ENCODE data around the gene TTPAL. TPM values are rescaled to one million over a fixed set of nuclear protein-coding genes. Genes with fewer than 3 reads are reported as not detected.
A peak's percentile ranks its signal among the peaks of the same experiment; 100 is the strongest.

TTPAL gene
- total RNA-seq, 4 donors from 2014 or later, result 7.9 to 13.0 (median 11.6) TPM

DNA sequence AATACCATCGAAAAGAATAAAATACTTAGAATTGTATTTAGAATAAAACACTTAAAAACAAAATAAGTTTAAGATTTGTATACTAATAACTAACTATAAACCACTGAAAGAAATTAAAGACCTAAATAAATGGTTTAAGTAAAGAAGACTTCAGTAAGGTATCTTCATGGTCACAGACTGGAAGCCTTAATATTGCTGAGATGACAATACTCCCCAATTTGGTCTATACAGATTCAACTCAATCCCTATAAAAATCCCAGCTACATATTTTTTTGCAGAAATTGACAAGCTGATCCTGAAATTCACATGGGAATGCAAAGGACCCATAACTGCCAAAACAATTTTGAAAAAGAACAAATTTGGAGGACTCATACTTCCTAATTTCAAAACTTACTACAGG lies 27.3 kb downstream of the TTPAL start:
- H3K4me3 ChIP-seq, result no peak overlapping the region
- no peaks in the 10 kb centered on the region for H3K27me3 ChIP-seq
- H3K9me3 ChIP-seq, result no peaks in the 10 kb centered on the region
- 100% methylated on average over 1 of the region's 1 CpG for WGBS, 2 donors
- peaks cover 22 to 100% (median 52%) of the 10 kb centered on the region in 3 donors for H3K36me3 ChIP-seq
- DNase-seq, result no peak
- no peak overlapping the region for H3K27ac ChIP-seq
- TF ChIP-seq, protein P1, sequence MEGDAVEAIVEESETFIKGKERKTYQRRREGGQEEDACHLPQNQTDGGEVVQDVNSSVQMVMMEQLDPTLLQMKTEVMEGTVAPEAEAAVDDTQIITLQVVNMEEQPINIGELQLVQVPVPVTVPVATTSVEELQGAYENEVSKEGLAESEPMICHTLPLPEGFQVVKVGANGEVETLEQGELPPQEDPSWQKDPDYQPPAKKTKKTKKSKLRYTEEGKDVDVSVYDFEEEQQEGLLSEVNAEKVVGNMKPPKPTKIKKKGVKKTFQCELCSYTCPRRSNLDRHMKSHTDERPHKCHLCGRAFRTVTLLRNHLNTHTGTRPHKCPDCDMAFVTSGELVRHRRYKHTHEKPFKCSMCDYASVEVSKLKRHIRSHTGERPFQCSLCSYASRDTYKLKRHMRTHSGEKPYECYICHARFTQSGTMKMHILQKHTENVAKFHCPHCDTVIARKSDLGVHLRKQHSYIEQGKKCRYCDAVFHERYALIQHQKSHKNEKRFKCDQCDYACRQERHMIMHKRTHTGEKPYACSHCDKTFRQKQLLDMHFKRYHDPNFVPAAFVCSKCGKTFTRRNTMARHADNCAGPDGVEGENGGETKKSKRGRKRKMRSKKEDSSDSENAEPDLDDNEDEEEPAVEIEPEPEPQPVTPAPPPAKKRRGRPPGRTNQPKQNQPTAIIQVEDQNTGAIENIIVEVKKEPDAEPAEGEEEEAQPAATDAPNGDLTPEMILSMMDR (IDR thresholded peaks at IDR 0.05), result no peak
- TF ChIP-seq POLR2A (IDR thresholded peaks at IDR 0.05), result no peak
- intact Hi-C loops (cut with DNase I), result no loop called here
- peaks cover 0 to 7% (median under 1%) of the 10 kb centered on the region in 3 donors for H3K4me1 ChIP-seq

DNA sequence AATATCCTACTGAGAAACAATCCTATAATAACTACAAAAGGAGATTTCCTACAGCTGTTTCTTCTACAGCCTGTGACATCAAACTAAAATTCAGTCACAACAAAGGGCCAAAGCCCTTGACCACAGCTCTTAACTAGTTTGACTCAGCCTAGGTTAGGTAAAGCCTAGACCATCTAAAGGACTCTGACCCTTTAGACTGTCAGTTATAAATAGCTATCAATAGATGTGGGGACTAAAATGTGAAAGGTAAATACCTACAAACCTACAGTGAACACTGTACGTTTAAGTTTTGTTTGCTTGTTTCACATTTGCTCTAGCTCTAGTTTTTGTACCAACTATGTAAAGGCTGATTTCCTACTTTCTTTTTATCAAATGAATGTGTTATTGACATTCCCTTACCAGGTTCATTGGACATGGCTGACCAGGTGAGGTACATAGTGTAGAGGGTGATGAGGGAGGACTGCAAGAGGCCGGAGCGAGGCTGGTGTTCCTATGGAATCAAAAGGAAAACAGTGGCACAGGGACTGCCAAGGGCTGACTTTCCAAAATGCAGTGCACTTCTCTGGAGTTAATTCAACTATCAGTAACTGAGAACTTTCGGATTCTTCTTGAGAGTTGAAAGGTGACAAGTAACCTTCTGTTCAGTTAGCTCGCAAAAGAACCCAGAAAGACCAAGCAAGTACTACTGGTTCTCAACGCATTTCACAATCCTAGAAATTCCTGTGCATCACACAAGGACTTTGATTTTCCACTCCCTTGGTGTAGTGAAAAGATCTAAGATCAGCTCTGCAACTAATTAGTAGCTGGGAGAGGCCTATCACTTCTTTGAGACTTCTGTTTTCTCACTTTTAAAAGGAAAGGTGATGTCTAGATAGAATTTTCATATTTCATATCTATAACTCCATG lies 29.0 kb downstream of the TTPAL start:
- Histone ChIP-seq H3K9me3 (no peaks in the 10 kb centered on the region), H3K27ac (peak overlapping the region in 1 of 4 donors; percentile 25), H3K4me1 (no peaks in the 10 kb centered on the region), H3K4me3 (no peak overlapping the region), H3K36me3 (peaks cover 22 to 100% (median 60%) of the 10 kb centered on the region in 3 donors), H3K27me3 (no peaks in the 10 kb centered on the region)
- intact Hi-C loops (cut with DNase I), result no loop called here
- 87 to 88% methylated on average over 6 of the region's 6 CpGs for WGBS, 2 donors
- DNase-seq, result no peak
- TF ChIP-seq, protein P1 (IDR thresholded peaks at IDR 0.05), result no peak
- TF ChIP-seq POLR2A (IDR thresholded peaks at IDR 0.05), result no peak

DNA sequence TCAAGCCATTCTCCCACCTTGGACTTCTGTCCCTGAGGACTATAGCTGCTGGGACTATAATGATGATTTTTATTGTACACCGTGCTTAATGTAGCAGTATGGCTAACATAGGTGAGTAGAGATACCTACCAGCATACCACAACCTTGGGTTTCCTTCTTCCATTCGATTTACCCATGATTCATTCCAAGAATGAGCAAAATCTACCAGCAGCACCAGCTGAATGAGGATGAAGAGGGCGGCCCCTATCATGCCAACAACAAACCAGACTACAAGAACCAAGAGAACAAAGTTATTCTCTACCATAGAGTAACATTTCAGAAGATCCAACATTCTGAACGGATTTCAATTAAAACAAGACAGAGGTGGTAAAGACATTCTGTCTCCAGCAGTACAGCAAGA lies 34.1 kb downstream of the TTPAL start:
- 87 to 89% methylated on average over 4 of the region's 4 CpGs for WGBS, 2 donors
- Histone ChIP-seq H3K27me3 (no peaks in the 10 kb centered on the region), H3K4me3 (no peak overlapping the region), H3K36me3 (peaks cover 22 to 98% (median 34%) of the 10 kb centered on the region in 3 donors), H3K9me3 (no peaks in the 10 kb centered on the region), H3K4me1 (peaks cover 0 to 18% (median 0%) of the 10 kb centered on the region in 3 donors), H3K27ac (no peak overlapping the region)
- TF ChIP-seq, protein P1 (IDR thresholded peaks at IDR 0.05), result no peak
- TF ChIP-seq POLR2A (IDR thresholded peaks at IDR 0.05), result no peak
- no peak for DNase-seq
- intact Hi-C loops (cut with DNase I), result no loop called here

DNA sequence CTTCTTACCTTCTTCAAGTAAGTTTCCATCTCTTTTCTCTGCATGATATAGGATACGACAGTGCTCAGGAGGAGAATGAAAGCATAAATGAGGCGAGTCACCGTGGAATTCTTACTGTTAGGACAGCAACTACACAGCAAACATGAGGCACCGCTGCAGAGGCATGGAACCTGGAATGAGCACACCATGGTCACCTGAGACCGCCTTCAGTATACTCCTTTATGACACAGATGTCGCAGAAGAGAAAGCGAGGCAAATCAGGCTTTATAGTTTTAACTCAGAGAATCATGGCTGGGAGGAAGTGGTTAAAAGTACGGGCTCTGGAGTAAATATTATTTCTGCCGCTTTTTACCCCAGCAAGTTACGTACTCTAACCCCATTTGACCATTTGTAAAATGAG lies 38.2 kb downstream of the TTPAL start:
- Histone ChIP-seq H3K9me3 (no peaks in the 10 kb centered on the region), H3K36me3 (peaks cover 10 to 68% (median 17%) of the 10 kb centered on the region in 3 donors), H3K4me1 (peaks cover 0 to 59% (median 27%) of the 10 kb centered on the region in 3 donors), H3K27ac (no peak overlapping the region), H3K27me3 (no peaks in the 10 kb centered on the region), H3K4me3 (no peak overlapping the region)
- WGBS, 2 donors, result 84 to 86% methylated on average over 10 of the region's 10 CpGs
- TF ChIP-seq, protein P1 (IDR thresholded peaks at IDR 0.05), result no peak
- TF ChIP-seq POLR2A (IDR thresholded peaks at IDR 0.05), result no peak
- intact Hi-C loops (cut with DNase I), result no loop called here
- no peak for DNase-seq

DNA sequence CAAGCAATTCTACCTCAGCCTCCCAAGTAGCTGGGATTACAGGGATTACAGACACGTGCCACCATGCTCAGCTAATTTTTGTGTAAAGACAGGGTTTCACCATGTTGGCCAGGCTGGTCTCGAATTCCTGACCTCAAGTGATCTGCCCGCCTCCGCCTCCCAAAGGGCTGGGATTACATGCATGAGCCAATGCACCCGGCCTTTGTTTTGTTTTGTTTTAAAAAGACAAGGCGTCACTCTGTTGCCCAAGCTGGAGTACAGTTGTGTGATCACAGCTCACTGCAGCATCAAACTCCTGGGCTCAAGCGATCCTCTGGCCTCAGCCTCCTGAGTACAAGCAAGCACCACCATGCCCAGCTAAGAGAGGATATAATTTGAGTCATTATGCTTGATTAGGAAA lies 40.8 kb downstream of the TTPAL start:
- H3K4me1 ChIP-seq, result peaks cover 3 to 84% (median 46%) of the 10 kb centered on the region in 3 donors
- no peak overlapping the region for H3K4me3 ChIP-seq
- WGBS, 2 donors, result 50 to 60% methylated on average over 4 to 7 of the region's 7 CpGs
- no peak for TF ChIP-seq POLR2A (IDR thresholded peaks at IDR 0.05)
- TF ChIP-seq, protein P1 (IDR thresholded peaks at IDR 0.05), result no peak
- H3K9me3 ChIP-seq, result no peaks in the 10 kb centered on the region
- H3K27me3 ChIP-seq, result no peaks in the 10 kb centered on the region
- peak overlapping the region in 3 of 4 donors; percentile 5 to 34 (median 19) for H3K27ac ChIP-seq
- H3K36me3 ChIP-seq, result peaks cover 0 to 42% (median 5%) of the 10 kb centered on the region in 3 donors
- no peak for DNase-seq
- intact Hi-C loops (cut with DNase I), result no loop called here

Data from esophagus squamous epithelium (tissue), 5 donors.